Measurements from ENCODE around the gene SLC38A2. TPM values are rescaled to one million over a fixed set of nuclear protein-coding genes. Genes with fewer than 3 reads are reported as not detected.

The SLC38A2 gene
- total and polyA plus RNA-seq, 2 of the 4 experiments (the other 2 are of a cell fraction), result 313 to 881 TPM

DNA sequence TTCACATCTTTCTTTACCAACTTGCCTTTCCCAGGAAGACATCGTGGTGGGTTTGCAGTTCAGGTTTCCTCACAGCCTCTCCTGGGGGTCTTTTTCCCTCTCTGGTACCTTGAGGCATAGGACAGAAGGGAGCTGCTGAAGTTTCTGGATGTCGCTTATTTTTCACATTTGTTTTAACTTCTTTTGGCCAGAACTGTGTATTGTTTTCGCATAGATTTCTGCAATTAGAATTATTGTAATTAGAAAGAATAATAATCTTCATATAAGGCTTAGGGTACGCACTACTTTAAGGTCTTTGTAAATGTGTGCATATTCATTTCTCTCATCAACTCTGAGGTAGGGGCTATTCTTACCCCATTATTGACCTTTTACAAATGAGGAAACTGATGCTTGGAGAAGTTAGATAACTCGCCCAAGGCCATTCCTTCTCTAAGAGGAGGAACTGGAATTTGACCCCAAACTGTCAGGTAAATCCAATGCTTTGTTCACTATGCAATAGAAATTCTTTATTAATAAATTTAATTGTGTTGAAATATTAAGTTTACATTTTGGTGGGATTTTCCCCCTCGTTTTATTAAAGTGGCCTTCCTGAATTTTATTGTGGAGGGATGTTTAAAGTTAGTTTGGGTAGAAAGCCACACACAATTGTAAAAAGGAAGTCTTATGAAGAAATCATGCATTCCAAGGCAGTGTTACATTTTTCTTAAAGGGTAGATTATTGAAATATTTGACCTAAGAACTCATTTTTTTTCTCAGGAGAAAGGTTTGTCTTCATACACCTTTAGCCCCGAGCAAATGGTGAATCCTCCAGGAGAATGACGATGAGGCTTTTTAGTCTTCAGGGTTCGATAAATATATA lies 12.1 kb upstream of the SLC38A2 start:
- H3K23ac ChIP-seq (ENCODE audit: low read depth, low read length), result peak overlapping the region; percentile 100
- dilution Hi-C loops (cut with HindIII; ENCODE audit: low sequenced_read_pairs, unreplicated experiment), result no loop called here
- H3K4me3 ChIP-seq (ENCODE audit: insufficient read depth, low read depth, low read length), result peak overlapping the region; percentile 69
- no peaks in the 10 kb centered on the region for H3K36me3 ChIP-seq (ENCODE audit: control insufficient read depth, insufficient read depth, low read length)
- H4K5ac ChIP-seq (ENCODE audit: low read depth, low read length), result peak overlapping the region; percentile 99
- peak overlapping the region; percentile 100 for H3K4ac ChIP-seq (ENCODE audit: low read depth, low read length)
- no peaks in the 10 kb centered on the region for H3K27me3 ChIP-seq (ENCODE audit: control insufficient read depth, insufficient read depth, low read length)
- ChIA-PET CTCF (no interaction called here), POLR2A (ENCODE audit: unreplicated experiment) (interaction anchor here (0.7 to 1.1 kb wide), 4 partner anchors 46 to 171 kb away, joined by 3 to 5 read pairs (median 4); no protein-coding TSS in a partner anchor)
- no peak for TF ChIP-seq SMC3 (IDR thresholded peaks at IDR 0.05; ENCODE audit: low read depth, low read length)
- no peak for TF ChIP-seq CHD1 (IDR thresholded peaks at IDR 0.05; ENCODE audit: low read depth, low read length)
- no peak for TF ChIP-seq MAZ (IDR thresholded peaks at IDR 0.05; ENCODE audit: borderline replicate concordance, low read depth, low read length)
- no peak for TF ChIP-seq NFE2L2 (IDR thresholded peaks at IDR 0.05; ENCODE audit: low read depth, low read length)
- no peak for TF ChIP-seq CEBPB (IDR thresholded peaks at IDR 0.05; ENCODE audit: low read depth, low read length)
- no peak for TF ChIP-seq RFX5 (IDR thresholded peaks at IDR 0.05; ENCODE audit: low read depth, low read length)
- no peaks in the 10 kb centered on the region for H3K9me3 ChIP-seq (ENCODE audit: control insufficient read depth, insufficient read depth, low read length)
- BruUV-seq (replicated peaks), result no TSS peak
- peak overlapping the region; percentile 100 for H2BK20ac ChIP-seq (ENCODE audit: low read depth, low read length)
- H3K79me1 ChIP-seq (ENCODE audit: low read depth in 1 of 2, low read length in 2 of 2), result peaks cover 25 to 63% of the 10 kb centered on the region in 2 experiments
- H2BK120ac ChIP-seq (ENCODE audit: low read depth, low read length), result peak overlapping the region; percentile 100
- ATAC-seq (ENCODE audit: low read depth), result no peak
- intact Hi-C loops (cut with micrococcal nuclease), result loop anchor here (1.0 kb wide), 1 partner anchor 247 kb away; no protein-coding TSS in a partner anchor
- peak overlapping the region; percentile 91 for H2AK9ac ChIP-seq (replicated peaks; ENCODE audit: low read depth, low read length, poor library complexity)
- peak overlapping the region; percentile 100 for H3K56ac ChIP-seq (ENCODE audit: extremely low read depth, insufficient read depth, low read length)
- DNase-seq, result no peak
- peaks cover 21% of the 10 kb centered on the region for H3K4me1 ChIP-seq (ENCODE audit: control insufficient read depth, insufficient read depth, low read length)
- H3K27ac ChIP-seq (ENCODE audit: insufficient read depth, low read length), result peak overlapping the region; percentile 98
- H2BK5ac ChIP-seq (ENCODE audit: low read depth, low read length, poor library complexity, severe bottlenecking), result peak overlapping the region; percentile 100
- H4K8ac ChIP-seq (ENCODE audit: low read depth in 2 of 2, low read length in 2 of 2), result peak overlapping the region; percentile 98 to 99
- peak overlapping the region; percentile 97 for H2AK5ac ChIP-seq (ENCODE audit: low read depth, low read length)
- peak overlapping the region; percentile 99 for H3K18ac ChIP-seq (ENCODE audit: low read depth, low read length)
- H4K91ac ChIP-seq (ENCODE audit: insufficient read depth, low read depth, low read length), result peak overlapping the region; percentile 100
- no peaks in the 10 kb centered on the region for H4K20me1 ChIP-seq (ENCODE audit: insufficient read depth, low read length)
- WGBS, 2 experiments (ENCODE audit: extremely low coverage in 2 of 2, insufficient read length in 1 of 2), result no CpG with 5 or more reads among the region's 9 CpGs
- no peak overlapping the region for H2AFZ ChIP-seq (replicated peaks; ENCODE audit: low read length, poor library complexity)
- peak overlapping the region; percentile 100 for H2BK15ac ChIP-seq (ENCODE audit: low read depth, low read length)
- peaks cover 22% of the 10 kb centered on the region for H3K9me1 ChIP-seq (ENCODE audit: insufficient read depth, low read length)
- H3K4me2 ChIP-seq (ENCODE audit: low read depth, low read length), result peak overlapping the region; percentile 93
- H3K14ac ChIP-seq (replicated peaks; ENCODE audit: low read depth, low read length), result peak overlapping the region; percentile 99
- in situ Hi-C loops (cut with MboI; ENCODE audit: low sequenced_read_pairs), result loop anchor here (5.0 to 10.0 kb wide), 2 partner anchors 110 to 278 kb away; no protein-coding TSS in a partner anchor
- H3K9ac ChIP-seq (ENCODE audit: low read depth, low read length), result peak overlapping the region; percentile 100

Data from IMR-90 (cell line).